ENCODE data around the gene PTPN3. TPM values are rescaled to one million over a fixed set of nuclear protein-coding genes. Genes with fewer than 3 reads are reported as not detected.

The PTPN3 gene
- total and polyA plus RNA-seq, 4 donors: 4.3 to 22.9 (median 9.4) TPM

DNA sequence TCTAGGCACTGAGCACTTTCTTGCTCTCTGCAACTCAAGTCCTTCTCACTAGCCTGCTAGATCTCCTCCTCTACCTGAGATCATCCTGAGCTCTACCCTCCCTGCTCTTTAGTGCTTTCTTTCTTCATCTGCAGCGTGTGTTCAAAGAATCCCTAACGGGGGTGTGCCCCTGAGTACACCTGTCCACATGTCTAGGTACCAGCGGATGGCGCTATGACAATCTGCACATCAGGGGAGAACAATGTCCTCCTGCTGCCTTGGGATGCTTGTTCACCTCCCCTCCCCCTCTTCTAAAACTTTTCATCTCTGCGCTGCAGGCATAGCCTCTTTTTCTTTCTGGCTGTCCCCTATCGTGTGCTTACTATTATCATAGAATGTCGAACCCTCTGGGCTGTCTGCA lies 42.7 kb downstream of the PTPN3 start:
- H3K9me3 ChIP-seq (ENCODE audit: control insufficient read depth, low read length): no peaks in the 10 kb centered on the region
- H3K36me3 ChIP-seq (ENCODE audit: control insufficient read depth in 1 of 2, insufficient read depth in 2 of 2, low read length in 1 of 2): peaks cover 2 to 6% of the 10 kb centered on the region in 2 donors
- ATAC-seq (ENCODE audit: low FRiP score) (no peak), DNase-seq (no peak)
- WGBS, 2 donors: 80% methylated on average over 7 of the region's 7 CpGs
- H3K4me1 ChIP-seq (ENCODE audit: control insufficient read depth in 1 of 2, insufficient read depth in 2 of 2, low read length in 2 of 2): no peaks in the 10 kb centered on the region
- intact Hi-C loops (cut with DNase I): no loop called here
- H3K27me3 ChIP-seq (ENCODE audit: control insufficient read depth in 1 of 2, insufficient read depth in 2 of 2, low read length in 1 of 2): no peaks in the 10 kb centered on the region
- no peak overlapping the region for H3K27ac ChIP-seq (ENCODE audit: low read depth in 1 of 2, low read length in 2 of 2)
- no peak overlapping the region for H3K4me3 ChIP-seq (ENCODE audit: low read length in 2 of 2)

DNA sequence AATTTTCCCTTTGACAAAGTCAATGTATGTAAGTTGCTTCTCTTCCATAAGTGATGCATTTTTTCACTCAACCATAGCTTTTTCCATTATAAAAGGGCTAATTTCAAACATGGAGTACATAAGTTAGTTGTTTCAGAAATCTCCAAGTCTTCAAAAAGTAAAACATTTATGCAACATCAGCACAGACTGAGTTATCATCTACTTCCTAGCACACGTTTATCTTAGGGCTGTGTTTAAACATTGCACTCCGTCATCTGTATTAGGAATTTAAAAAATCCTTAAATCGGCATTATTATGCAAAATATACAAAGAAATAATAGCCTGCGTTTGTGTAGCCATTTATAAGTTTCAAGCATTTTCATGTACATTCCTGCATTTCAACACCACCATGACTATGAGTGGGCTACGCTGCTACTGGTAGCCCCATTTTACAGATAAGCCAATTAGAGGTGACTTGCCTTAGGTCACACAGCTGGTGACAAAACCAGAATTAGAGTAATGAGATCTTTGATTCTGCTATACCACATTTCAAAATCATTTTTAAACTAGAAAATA lies 43.4 kb downstream of the PTPN3 start:
- Histone ChIP-seq H3K9me3 (ENCODE audit: control insufficient read depth, low read length) (no peaks in the 10 kb centered on the region), H3K36me3 (ENCODE audit: control insufficient read depth in 1 of 2, insufficient read depth in 2 of 2, low read length in 1 of 2) (peaks cover 2 to 6% of the 10 kb centered on the region in 2 donors), H3K27me3 (ENCODE audit: control insufficient read depth in 1 of 2, insufficient read depth in 2 of 2, low read length in 1 of 2) (no peaks in the 10 kb centered on the region), H3K4me1 (ENCODE audit: control insufficient read depth in 1 of 2, insufficient read depth in 2 of 2, low read length in 2 of 2) (no peaks in the 10 kb centered on the region), H3K4me3 (ENCODE audit: low read length in 2 of 2) (no peak overlapping the region), H3K27ac (ENCODE audit: low read depth in 1 of 2, low read length in 2 of 2) (no peak overlapping the region)
- intact Hi-C loops (cut with DNase I): no loop called here
- no peak for ATAC-seq (ENCODE audit: low FRiP score)
- 68 to 72% methylated on average over 5 of the region's 5 CpGs for WGBS, 2 donors
- DNase-seq: no peak

- ATAC-seq (ENCODE audit: low FRiP score) (no peak), DNase-seq (no peak)
- H3K27ac ChIP-seq (ENCODE audit: low read depth in 1 of 2, low read length in 2 of 2): no peak overlapping the region
- H3K9me3 ChIP-seq (ENCODE audit: control insufficient read depth, low read length): no peaks in the 10 kb centered on the region
- H3K36me3 ChIP-seq (ENCODE audit: control insufficient read depth in 1 of 2, insufficient read depth in 2 of 2, low read length in 1 of 2): peaks cover 3 to 6% of the 10 kb centered on the region in 2 donors
- H3K4me1 ChIP-seq (ENCODE audit: control insufficient read depth in 1 of 2, insufficient read depth in 2 of 2, low read length in 2 of 2): no peaks in the 10 kb centered on the region
- no peaks in the 10 kb centered on the region for H3K27me3 ChIP-seq (ENCODE audit: control insufficient read depth in 1 of 2, insufficient read depth in 2 of 2, low read length in 1 of 2)
- intact Hi-C loops (cut with DNase I): no loop called here
- no peak overlapping the region for H3K4me3 ChIP-seq (ENCODE audit: low read length in 2 of 2)
Measured at GRCh38 chr9:109454041-109454440, 44.1 kb downstream of the PTPN3 start.

DNA sequence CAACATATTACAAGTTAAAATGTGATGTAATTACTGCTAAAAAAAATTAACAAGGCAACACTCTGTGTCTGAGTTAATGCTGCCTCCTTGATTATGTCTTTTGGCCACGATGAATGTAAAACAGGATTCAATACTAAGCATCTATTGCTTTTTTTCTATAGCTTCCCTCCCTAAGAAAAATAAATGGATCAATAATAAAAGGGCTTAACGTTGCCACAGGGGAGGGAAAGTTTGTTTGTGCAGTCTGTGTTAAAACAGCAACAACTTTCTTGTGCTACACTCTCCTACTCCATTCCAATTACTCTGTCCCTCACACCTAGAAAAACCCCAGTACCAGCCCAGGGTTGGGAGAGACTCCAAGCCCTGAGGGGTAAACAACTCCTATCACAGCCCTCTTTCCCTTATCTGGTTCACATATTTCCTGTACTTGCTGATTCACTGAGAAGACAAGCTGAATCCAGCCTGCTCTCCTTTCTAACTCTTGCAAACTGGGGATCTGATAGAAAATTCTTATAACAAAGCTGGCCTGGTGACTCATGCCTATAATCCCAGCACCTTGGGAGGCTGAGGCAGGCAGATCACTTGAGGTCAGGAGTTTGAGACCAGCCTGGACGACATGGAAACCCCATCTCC lies 44.8 kb downstream of the PTPN3 start:
- DNase-seq: no peak
- Histone ChIP-seq H3K9me3 (ENCODE audit: control insufficient read depth, low read length) (no peaks in the 10 kb centered on the region), H3K4me1 (ENCODE audit: control insufficient read depth in 1 of 2, insufficient read depth in 2 of 2, low read length in 2 of 2) (no peaks in the 10 kb centered on the region), H3K36me3 (ENCODE audit: control insufficient read depth in 1 of 2, insufficient read depth in 2 of 2, low read length in 1 of 2) (peaks cover 3 to 6% of the 10 kb centered on the region in 2 donors), H3K27ac (ENCODE audit: low read depth in 1 of 2, low read length in 2 of 2) (no peak overlapping the region), H3K27me3 (ENCODE audit: control insufficient read depth in 1 of 2, insufficient read depth in 2 of 2, low read length in 1 of 2) (no peaks in the 10 kb centered on the region), H3K4me3 (ENCODE audit: low read length in 2 of 2) (no peak overlapping the region)
- WGBS, 2 donors: 67 to 75% methylated on average over 3 of the region's 3 CpGs
- no peak for ATAC-seq (ENCODE audit: low FRiP score)
- intact Hi-C loops (cut with DNase I): no loop called here

DNA sequence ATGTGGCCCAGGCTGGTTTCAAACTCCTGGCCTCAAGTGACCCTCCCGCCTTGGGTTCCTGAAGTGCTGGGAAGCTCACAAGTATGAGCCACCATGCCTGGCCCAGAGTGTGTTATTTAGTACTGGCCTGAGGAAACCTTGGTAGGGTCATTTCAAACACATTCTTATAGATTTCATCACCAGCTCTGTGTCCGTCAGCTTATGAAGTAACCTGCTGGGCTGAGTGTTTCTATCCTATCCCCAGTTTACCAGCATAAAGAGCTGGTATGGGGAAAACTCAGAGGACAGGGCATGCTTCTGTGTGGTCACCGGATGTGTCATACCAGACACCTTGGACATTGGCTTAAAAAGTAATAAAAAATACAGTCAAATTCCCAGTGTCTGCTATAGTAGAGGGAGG lies 45.3 kb downstream of the PTPN3 start:
- intact Hi-C loops (cut with DNase I): no loop called here
- H3K9me3 ChIP-seq (ENCODE audit: control insufficient read depth, low read length): no peaks in the 10 kb centered on the region
- WGBS, 2 donors: 88 to 93% methylated on average over 3 of the region's 3 CpGs
- ATAC-seq (ENCODE audit: low FRiP score) (no peak), DNase-seq (no peak)
- no peaks in the 10 kb centered on the region for H3K4me1 ChIP-seq (ENCODE audit: control insufficient read depth in 1 of 2, insufficient read depth in 2 of 2, low read length in 2 of 2)
- H3K27me3 ChIP-seq (ENCODE audit: control insufficient read depth in 1 of 2, insufficient read depth in 2 of 2, low read length in 1 of 2): no peaks in the 10 kb centered on the region
- H3K36me3 ChIP-seq (ENCODE audit: control insufficient read depth in 1 of 2, insufficient read depth in 2 of 2, low read length in 1 of 2): peaks cover 3 to 6% of the 10 kb centered on the region in 2 donors
- no peak overlapping the region for H3K4me3 ChIP-seq (ENCODE audit: low read length in 2 of 2)
- H3K27ac ChIP-seq (ENCODE audit: low read depth in 1 of 2, low read length in 2 of 2): no peak overlapping the region

DNA sequence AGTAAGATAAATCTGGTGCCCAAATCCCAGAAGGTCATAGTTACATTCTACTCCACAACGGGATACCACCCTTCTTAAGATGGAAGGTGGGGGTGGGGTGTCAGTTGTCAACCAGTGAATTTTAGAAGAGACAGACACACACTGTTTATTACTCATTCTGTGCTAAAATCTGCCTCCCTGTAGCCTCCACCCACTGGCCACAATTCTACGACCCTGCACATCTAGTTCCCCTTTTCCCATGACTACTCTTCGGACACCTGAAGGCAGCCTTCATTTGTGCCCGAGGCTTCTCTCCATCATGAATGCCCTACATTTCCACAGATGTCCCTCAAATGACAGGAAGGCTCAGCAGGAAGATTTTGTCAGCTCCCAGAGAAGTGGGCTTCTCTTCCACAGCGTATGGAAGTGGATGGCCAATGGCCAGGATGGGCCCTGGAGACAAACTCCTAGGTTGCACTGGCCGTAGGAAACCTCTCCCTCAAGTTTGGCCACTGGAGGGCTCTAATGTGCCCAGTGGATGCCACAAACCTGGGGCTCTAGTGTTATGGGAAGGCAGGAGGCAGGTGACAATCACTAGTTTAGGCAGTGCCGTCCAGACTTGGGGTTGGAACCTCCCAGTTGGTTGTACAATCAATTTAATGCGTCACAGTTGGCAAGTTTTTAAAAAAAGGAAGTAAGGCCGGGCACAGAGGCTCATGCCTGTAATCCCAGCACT lies 46.6 kb downstream of the PTPN3 start:
- peaks cover 0 to 3% of the 10 kb centered on the region in 2 donors for H3K36me3 ChIP-seq (ENCODE audit: control insufficient read depth in 1 of 2, insufficient read depth in 2 of 2, low read length in 1 of 2)
- intact Hi-C loops (cut with DNase I): no loop called here
- 78 to 81% methylated on average over 9 of the region's 9 CpGs for WGBS, 2 donors
- no peak overlapping the region for H3K27ac ChIP-seq (ENCODE audit: low read depth in 1 of 2, low read length in 2 of 2)
- no peak overlapping the region for H3K4me3 ChIP-seq (ENCODE audit: low read length in 2 of 2)
- no peaks in the 10 kb centered on the region for H3K4me1 ChIP-seq (ENCODE audit: control insufficient read depth in 1 of 2, insufficient read depth in 2 of 2, low read length in 2 of 2)
- no peaks in the 10 kb centered on the region for H3K27me3 ChIP-seq (ENCODE audit: control insufficient read depth in 1 of 2, insufficient read depth in 2 of 2, low read length in 1 of 2)
- ATAC-seq (ENCODE audit: low FRiP score): no peak
- H3K9me3 ChIP-seq (ENCODE audit: control insufficient read depth, low read length): no peaks in the 10 kb centered on the region
- DNase-seq: no peak

DNA sequence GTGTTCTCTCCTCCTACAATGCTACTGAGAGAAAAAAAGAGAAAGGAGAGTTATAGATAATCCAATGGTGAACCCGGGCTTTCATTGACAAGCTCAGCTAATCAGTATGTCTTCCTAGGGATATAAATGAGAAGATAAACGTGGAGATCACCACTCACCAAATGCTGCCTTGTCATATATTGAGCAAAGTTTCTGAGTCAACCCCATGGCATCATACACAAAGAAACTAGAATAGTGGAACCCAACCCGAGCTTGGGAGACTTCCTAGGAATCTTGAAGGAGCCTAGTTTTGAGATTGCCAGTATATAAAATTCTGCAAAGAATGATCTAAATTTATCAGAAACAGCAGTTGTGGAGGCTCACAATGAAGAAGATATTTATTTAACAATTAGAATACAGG lies 47.8 kb downstream of the PTPN3 start:
- H3K27ac ChIP-seq (ENCODE audit: low read depth in 1 of 2, low read length in 2 of 2): no peak overlapping the region
- no peaks in the 10 kb centered on the region for H3K27me3 ChIP-seq (ENCODE audit: control insufficient read depth in 1 of 2, insufficient read depth in 2 of 2, low read length in 1 of 2)
- WGBS, 2 donors: 57 to 85% methylated on average over 3 of the region's 3 CpGs
- intact Hi-C loops (cut with DNase I): no loop called here
- no peak overlapping the region for H3K4me3 ChIP-seq (ENCODE audit: low read length in 2 of 2)
- no peaks in the 10 kb centered on the region for H3K4me1 ChIP-seq (ENCODE audit: control insufficient read depth in 1 of 2, insufficient read depth in 2 of 2, low read length in 2 of 2)
- H3K9me3 ChIP-seq (ENCODE audit: control insufficient read depth, low read length): no peaks in the 10 kb centered on the region
- DNase-seq (no peak), ATAC-seq (ENCODE audit: low FRiP score) (no peak)
- peaks cover 0 to 3% of the 10 kb centered on the region in 2 donors for H3K36me3 ChIP-seq (ENCODE audit: control insufficient read depth in 1 of 2, insufficient read depth in 2 of 2, low read length in 1 of 2)

GRCh38 chr9:109449036-109449798 lies 48.9 kb downstream of the PTPN3 start:
- no peak overlapping the region for H3K4me3 ChIP-seq (ENCODE audit: low read length in 2 of 2)
- no peaks in the 10 kb centered on the region for H3K27me3 ChIP-seq (ENCODE audit: control insufficient read depth in 1 of 2, insufficient read depth in 2 of 2, low read length in 1 of 2)
- peaks cover 0 to 3% of the 10 kb centered on the region in 2 donors for H3K36me3 ChIP-seq (ENCODE audit: control insufficient read depth in 1 of 2, insufficient read depth in 2 of 2, low read length in 1 of 2)
- ATAC-seq (ENCODE audit: low FRiP score) (no peak), DNase-seq (no peak)
- 86 to 90% methylated on average over 12 of the region's 12 CpGs for WGBS, 2 donors
- H3K9me3 ChIP-seq (ENCODE audit: control insufficient read depth, low read length): no peaks in the 10 kb centered on the region
- no peaks in the 10 kb centered on the region for H3K4me1 ChIP-seq (ENCODE audit: control insufficient read depth in 1 of 2, insufficient read depth in 2 of 2, low read length in 2 of 2)
- intact Hi-C loops (cut with DNase I): no loop called here
- H3K27ac ChIP-seq (ENCODE audit: low read depth in 1 of 2, low read length in 2 of 2): no peak overlapping the region
